Mesenchymal stem cell (in vitro differentiated cells and primary cell): ENCODE measurements around the gene ZNF548.

Experiments
- DNase-seq: peaks from one replicate; pipeline ENCODE4 v3.0.0-alpha.2; 2013
- H2AFZ ChIP-seq: one replicate; pipeline ENCODE4 v1.6.1; 2013; ENCODE audit warnings: low read depth, mild to moderate bottlenecking, control low read depth, inconsistent platforms, low read length, moderate library complexity
- H2AK5ac ChIP-seq: 2 replicates; pipeline ENCODE4 v1.6.1; 2013; ENCODE audit warnings: low read length, moderate library complexity, mild to moderate bottlenecking, inconsistent platforms; ENCODE audit not compliant: severe bottlenecking
- H2BK120ac ChIP-seq: one replicate; pipeline ENCODE4 v1.6.1; 2013; ENCODE audit warnings: low read depth, mild to moderate bottlenecking, inconsistent platforms, low read length, moderate library complexity
- H2BK12ac ChIP-seq, 2 experiments: one replicate each; pipeline ENCODE4 v1.6.1; 2013; ENCODE audit warnings: inconsistent platforms in 2 of 2, low read length in 2 of 2, mild to moderate bottlenecking in 2 of 2, moderate library complexity in 2 of 2, control low read depth in 1 of 2
- H2BK15ac ChIP-seq: one replicate; pipeline ENCODE4 v1.6.1; 2013; ENCODE audit warnings: mild to moderate bottlenecking, low read depth, inconsistent platforms; ENCODE audit not compliant: poor library complexity, severe bottlenecking
- H2BK5ac ChIP-seq: 2 replicates; pipeline ENCODE4 v1.6.1; 2013; ENCODE audit warnings: low read depth, mild to moderate bottlenecking, low read length, control low read depth, inconsistent platforms; ENCODE audit not compliant: poor library complexity, severe bottlenecking
- H3K14ac ChIP-seq, 2 experiments: one replicate each; pipeline ENCODE4 v1.6.1; 2013; ENCODE audit warnings: inconsistent platforms in 2 of 2, low read length in 2 of 2, control low read depth in 1 of 2, mild to moderate bottlenecking in 1 of 2, moderate library complexity in 1 of 2
- H3K18ac ChIP-seq, 2 experiments: one replicate each; pipeline ENCODE4 v1.6.1; 2013; ENCODE audit warnings: inconsistent platforms in 2 of 2, low read length in 2 of 2, control low read depth in 1 of 2, low read depth in 1 of 2, mild to moderate bottlenecking in 1 of 2
- H3K23ac ChIP-seq, 2 experiments: one replicate each; pipeline ENCODE4 v1.6.1; 2013; ENCODE audit warnings: inconsistent platforms in 2 of 2, low read length in 2 of 2, mild to moderate bottlenecking in 2 of 2, moderate library complexity in 2 of 2, control low read depth in 1 of 2
- H3K27ac ChIP-seq: 2 replicates; pipeline ENCODE4 v1.5.1; 2013; ENCODE audit warnings: mild to moderate bottlenecking, moderate library complexity, low read length, control low read depth, inconsistent platforms; ENCODE audit not compliant: poor library complexity, severe bottlenecking
- H3K27me3 ChIP-seq, 2 experiments: 2 replicates each; pipeline versions ENCODE4 v1.6.1 to v1.7.0; 2013; ENCODE audit warnings: low read length in 2 of 2, mild to moderate bottlenecking in 2 of 2, moderate library complexity in 2 of 2, control low read depth in 1 of 2, inconsistent platforms in 1 of 2; ENCODE audit not compliant: control insufficient read depth in 1 of 2, insufficient read depth in 1 of 2
- H3K36me3 ChIP-seq, 2 experiments: 2 replicates each; pipeline versions ENCODE4 v1.6.1 to v1.7.0; 2013; ENCODE audit warnings: low read length in 2 of 2, control low read depth in 1 of 2, inconsistent platforms in 1 of 2, low read depth in 1 of 2, mild to moderate bottlenecking in 1 of 2; ENCODE audit not compliant: insufficient read depth in 2 of 2, control insufficient read depth in 1 of 2
- H3K4ac ChIP-seq, 2 experiments: one replicate each; pipeline ENCODE4 v1.6.1; 2013; ENCODE audit warnings: inconsistent platforms in 2 of 2, low read length in 2 of 2, mild to moderate bottlenecking in 2 of 2, moderate library complexity in 2 of 2, control low read depth in 1 of 2, low read depth in 1 of 2
- H3K4me1 ChIP-seq: 2 replicates; pipeline ENCODE4 v1.6.1; 2013; ENCODE audit warnings: low read depth, low read length, control low read depth; ENCODE audit not compliant: control insufficient read depth, insufficient read depth
- H3K4me2 ChIP-seq: 2 replicates; pipeline ENCODE4 v1.6.1; 2013; ENCODE audit warnings: low read length, mild to moderate bottlenecking, inconsistent platforms; ENCODE audit not compliant: poor library complexity, severe bottlenecking
- H3K4me3 ChIP-seq, 2 experiments: 2 replicates each; pipeline versions ENCODE4 v1.5.1 to v1.7.0; 2013; ENCODE audit warnings: low read length in 2 of 2, mild to moderate bottlenecking in 2 of 2, control low read depth in 1 of 2, low read depth in 1 of 2; ENCODE audit not compliant: insufficient read depth in 1 of 2
- H3K79me1 ChIP-seq: replicated peaks from 2 replicates; pipeline ENCODE4 v1.6.1; 2013; ENCODE audit warnings: mild to moderate bottlenecking, control low read depth, low read length, inconsistent platforms; ENCODE audit not compliant: poor library complexity, severe bottlenecking
- H3K9ac ChIP-seq: 2 replicates; pipeline ENCODE4 v1.7.0; 2013; ENCODE audit warnings: mild to moderate bottlenecking, low read length, moderate library complexity
- H3K9me3 ChIP-seq: 2 replicates; pipeline ENCODE4 v1.7.0; 2013; ENCODE audit warnings: mild to moderate bottlenecking, low read length; ENCODE audit not compliant: control insufficient read depth
- H4K8ac ChIP-seq: one replicate; pipeline ENCODE4 v1.6.1; 2013; ENCODE audit warnings: inconsistent platforms, mild to moderate bottlenecking, low read length, moderate library complexity
- H4K91ac ChIP-seq: one replicate; pipeline ENCODE4 v1.6.1; 2013; ENCODE audit warnings: mild to moderate bottlenecking, low read length, inconsistent platforms
- WGBS: methylation state at CpG from one replicate; pipeline ENCODE4 v1.1.7; 2013; ENCODE audit warnings: mixed read lengths; 5-methylcytosine and 5-hydroxymethylcytosine counted together

Gene ZNF548

DNA sequence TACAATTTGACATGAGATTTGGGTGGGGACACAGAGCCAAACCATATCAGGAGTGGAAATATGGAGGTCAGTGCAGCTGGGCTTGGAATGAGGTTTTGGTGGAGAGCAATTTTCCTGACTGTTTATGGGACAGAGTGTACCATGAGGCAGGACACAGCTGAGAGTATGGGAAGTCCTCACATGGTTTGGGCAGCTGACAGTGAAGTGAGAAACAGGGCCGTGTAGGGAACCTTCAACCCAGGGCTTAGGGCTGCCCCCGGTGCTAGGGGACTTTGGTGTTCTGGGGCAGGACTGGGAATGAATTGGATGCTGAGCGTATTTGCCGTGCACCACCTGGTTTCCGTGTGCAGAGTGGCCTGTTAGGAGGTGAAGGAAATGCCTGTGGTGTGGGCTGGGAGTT is 6.1 kb downstream of the ZNF548 start:
- over 99% methylated on average over 5 of the region's 5 CpGs for WGBS
- no peak overlapping the region for H3K4me2 ChIP-seq
- H2AK5ac ChIP-seq: no peak overlapping the region
- no peaks in the 10 kb centered on the region for H3K27me3 ChIP-seq
- no peak overlapping the region for H3K14ac ChIP-seq
- no peak overlapping the region for H2BK120ac ChIP-seq
- no peak overlapping the region for H2BK15ac ChIP-seq
- H3K79me1 ChIP-seq: peaks cover 42% of the 10 kb centered on the region
- no peak overlapping the region for H3K27ac ChIP-seq
- no peak for DNase-seq
- no peak overlapping the region for H3K4ac ChIP-seq
- no peak overlapping the region for H2BK5ac ChIP-seq
- no peak overlapping the region for H2BK12ac ChIP-seq
- H4K8ac ChIP-seq: no peak overlapping the region
- H3K36me3 ChIP-seq: peaks cover 43 to 69% of the 10 kb centered on the region in 2 experiments
- H3K4me3 ChIP-seq: no peak overlapping the region
- H3K9me3 ChIP-seq: peaks cover 35% of the 10 kb centered on the region
- no peak overlapping the region for H3K9ac ChIP-seq
- H3K23ac ChIP-seq: no peak overlapping the region
- H3K18ac ChIP-seq: no peak overlapping the region
- peaks cover under 1% of the 10 kb centered on the region for H3K4me1 ChIP-seq
- H2AFZ ChIP-seq: no peak overlapping the region
- no peak overlapping the region for H4K91ac ChIP-seq

DNA sequence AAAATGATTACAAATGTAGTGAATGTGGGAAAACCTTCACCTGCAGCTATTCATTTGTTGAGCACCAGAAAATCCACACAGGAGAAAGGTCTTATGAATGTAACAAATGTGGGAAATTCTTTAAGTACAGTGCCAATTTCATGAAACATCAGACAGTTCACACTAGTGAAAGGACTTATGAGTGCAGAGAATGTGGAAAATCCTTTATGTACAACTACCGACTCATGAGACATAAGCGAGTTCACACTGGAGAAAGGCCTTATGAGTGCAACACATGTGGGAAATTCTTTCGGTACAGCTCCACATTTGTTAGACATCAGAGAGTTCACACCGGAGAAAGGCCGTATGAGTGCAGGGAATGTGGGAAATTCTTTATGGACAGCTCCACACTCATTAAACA is 9.2 kb downstream of the ZNF548 start:
- H3K4me2 ChIP-seq: no peak overlapping the region
- no peak overlapping the region for H2BK15ac ChIP-seq
- H3K4me3 ChIP-seq: peak overlapping the region in 1 of 2 experiments; percentile 35
- H4K91ac ChIP-seq: no peak overlapping the region
- no peak overlapping the region for H2BK12ac ChIP-seq
- H2BK5ac ChIP-seq: no peak overlapping the region
- no peak overlapping the region for H3K14ac ChIP-seq
- no peak overlapping the region for H3K23ac ChIP-seq
- no peak overlapping the region for H2AK5ac ChIP-seq
- no peak overlapping the region for H3K27ac ChIP-seq
- H4K8ac ChIP-seq: no peak overlapping the region
- H3K4me1 ChIP-seq: no peaks in the 10 kb centered on the region
- H3K79me1 ChIP-seq: peaks cover 43% of the 10 kb centered on the region
- H2AFZ ChIP-seq: no peak overlapping the region
- H3K4ac ChIP-seq: no peak overlapping the region
- H3K9me3 ChIP-seq: peaks cover 42% of the 10 kb centered on the region
- 100% methylated on average over 5 of the region's 5 CpGs for WGBS
- H3K18ac ChIP-seq: no peak overlapping the region
- no peak overlapping the region for H2BK120ac ChIP-seq
- H3K9ac ChIP-seq: no peak overlapping the region
- H3K36me3 ChIP-seq: peaks cover 44 to 62% of the 10 kb centered on the region in 2 experiments
- H3K27me3 ChIP-seq: no peaks in the 10 kb centered on the region
- DNase-seq: no peak

DNA sequence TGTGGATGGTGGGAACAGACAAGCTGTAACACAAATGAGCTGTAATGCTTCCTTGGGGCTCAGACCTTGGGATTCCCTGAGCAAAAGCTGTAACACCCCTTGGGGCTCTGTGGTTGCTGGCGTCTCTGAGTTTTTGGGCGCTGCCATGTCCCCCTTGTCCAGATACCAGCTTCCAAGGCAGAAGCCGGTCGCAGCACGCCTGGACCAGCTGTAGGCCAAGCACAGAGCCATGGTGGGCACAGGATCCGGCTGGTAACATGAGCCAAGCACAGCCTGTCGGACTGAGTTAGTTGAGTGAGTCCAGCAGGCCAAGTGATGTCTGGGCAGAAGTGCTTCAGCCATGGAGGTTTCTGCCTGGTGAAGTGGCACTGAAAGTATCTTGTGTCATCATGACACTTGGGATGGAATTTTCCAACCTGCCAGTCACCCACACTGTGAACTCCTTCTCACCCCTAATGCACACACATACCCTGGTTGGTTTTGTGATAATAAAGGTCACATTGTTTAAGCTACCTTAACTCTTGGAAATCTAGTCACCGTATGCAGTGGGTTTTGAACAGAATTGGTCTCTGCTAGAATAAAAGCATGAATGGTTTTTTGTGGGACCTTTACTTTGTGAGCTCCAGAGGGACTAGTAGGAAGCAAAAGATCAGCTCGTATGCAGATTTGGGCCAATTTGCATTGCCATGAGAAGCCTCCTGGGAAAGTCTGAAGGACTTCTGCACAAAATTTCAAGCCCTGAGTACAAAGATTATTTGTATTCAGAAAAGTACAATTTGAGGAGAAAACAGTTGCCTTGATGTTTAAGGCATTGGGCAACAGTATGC is 14.3 kb downstream of the ZNF548 start:
- H3K36me3 ChIP-seq: peaks cover 10 to 18% of the 10 kb centered on the region in 2 experiments
- H3K9ac ChIP-seq: no peak overlapping the region
- H2BK5ac ChIP-seq: no peak overlapping the region
- no peak overlapping the region for H3K18ac ChIP-seq
- peaks cover 3% of the 10 kb centered on the region for H3K4me1 ChIP-seq
- H3K4ac ChIP-seq: no peak overlapping the region
- no peak overlapping the region for H2BK120ac ChIP-seq
- no peak overlapping the region for H4K91ac ChIP-seq
- no peak overlapping the region for H3K4me3 ChIP-seq
- H2AK5ac ChIP-seq: no peak overlapping the region
- no peak overlapping the region for H2BK12ac ChIP-seq
- H2BK15ac ChIP-seq: no peak overlapping the region
- H3K27ac ChIP-seq: no peak overlapping the region
- no peak overlapping the region for H3K23ac ChIP-seq
- H4K8ac ChIP-seq: no peak overlapping the region
- no peak overlapping the region for H2AFZ ChIP-seq
- H3K79me1 ChIP-seq: peaks cover 16% of the 10 kb centered on the region
- no peaks in the 10 kb centered on the region for H3K27me3 ChIP-seq
- H3K9me3 ChIP-seq: peaks cover 19% of the 10 kb centered on the region
- WGBS: 92% methylated on average over 9 of the region's 9 CpGs
- no peak for DNase-seq
- H3K14ac ChIP-seq: no peak overlapping the region
- H3K4me2 ChIP-seq: no peak overlapping the region

DNA sequence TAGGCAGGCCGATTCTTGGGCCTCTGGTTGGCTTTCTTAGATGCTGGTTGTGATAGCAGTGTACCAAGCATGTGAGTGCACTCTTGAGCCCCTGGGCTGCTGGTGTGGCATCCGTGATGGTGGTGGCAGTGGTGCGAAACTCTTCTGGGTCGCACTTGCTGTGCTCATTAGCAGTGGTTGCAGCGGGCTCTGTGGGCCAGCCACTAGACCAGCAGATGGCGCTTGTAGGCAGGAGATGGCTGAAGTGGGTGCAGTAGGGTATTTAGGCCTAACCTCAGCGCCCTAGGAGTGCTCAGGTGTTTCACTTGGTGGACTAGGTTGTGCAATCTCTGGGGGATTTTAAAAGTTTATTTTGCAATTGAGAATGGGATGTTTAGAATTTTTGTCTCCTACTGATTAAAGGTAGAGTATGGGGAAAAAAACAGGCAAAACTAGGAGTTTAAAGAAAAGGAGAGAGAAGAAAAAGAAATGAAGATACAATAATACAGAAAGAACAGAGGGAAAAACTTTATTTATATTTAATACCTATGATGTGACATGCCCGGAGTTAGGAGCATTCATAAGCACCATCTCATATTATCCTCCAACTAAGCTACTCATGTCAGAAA is 17.0 kb downstream of the ZNF548 start:
- H3K18ac ChIP-seq: no peak overlapping the region
- no peak overlapping the region for H2BK5ac ChIP-seq
- no peaks in the 10 kb centered on the region for H3K27me3 ChIP-seq
- H3K14ac ChIP-seq: no peak overlapping the region
- H3K4me3 ChIP-seq: no peak overlapping the region
- H3K27ac ChIP-seq: no peak overlapping the region
- no peak overlapping the region for H3K23ac ChIP-seq
- no peak overlapping the region for H2AK5ac ChIP-seq
- no peak overlapping the region for H2BK120ac ChIP-seq
- H3K36me3 ChIP-seq: peaks cover 0 to 6% of the 10 kb centered on the region in 2 experiments
- H4K91ac ChIP-seq: no peak overlapping the region
- peak overlapping the region in 1 of 2 experiments; percentile 11 for H2BK12ac ChIP-seq
- peak overlapping the region; percentile 83 for H2AFZ ChIP-seq
- peaks cover 7% of the 10 kb centered on the region for H3K9me3 ChIP-seq
- H4K8ac ChIP-seq: peak overlapping the region; percentile 25
- H3K9ac ChIP-seq: no peak overlapping the region
- DNase-seq: peak; percentile 60
- no peak overlapping the region for H3K4me2 ChIP-seq
- WGBS: 14% methylated on average over 7 of the region's 8 CpGs
- H3K79me1 ChIP-seq: peaks cover 13% of the 10 kb centered on the region
- no peak overlapping the region for H2BK15ac ChIP-seq
- H3K4ac ChIP-seq: no peak overlapping the region
- H3K4me1 ChIP-seq: peaks cover 3% of the 10 kb centered on the region
